Uterus (tissue), 4 donors: ENCODE results near the gene BAD. TPM values are rescaled to one million over a fixed set of nuclear protein-coding genes. Genes with fewer than 3 reads are reported as not detected.
"Not testable (repeated sequence)": the region's sequence is repeated elsewhere in the genome, so short reads cannot be mapped to it uniquely, and the experiment has no call there.

Experiments used
- DNase-seq, 2 donors: peaks; one replicate each; pipeline ENCODE4 v3.0.0-alpha.2; 2019 to 2020
- H3K27ac ChIP-seq, 2 donors: fragments of 200-600 bp; sonication (generic); 1 replicate in 1 of 2; 2 replicates in 1 of 2; pipeline ENCODE4 v1.5.1; 2016 to 2018
- H3K27me3 ChIP-seq, 2 donors: fragments of 200-600 bp; sonication (generic); one replicate each; pipeline ENCODE4 v1.5.1; 2018 to 2019; ENCODE audit warnings: control low read depth in 1 of 2
- H3K36me3 ChIP-seq, 2 donors: fragments of 200-600 bp; sonication (generic); one replicate each; pipeline ENCODE4 v1.5.1; 2019; ENCODE audit warnings: control low read depth in 1 of 2
- H3K4me1 ChIP-seq, 2 donors: fragments of 200-600 bp; sonication (generic); one replicate each; pipeline ENCODE4 v1.5.1; 2018 to 2019; ENCODE audit warnings: control low read depth in 1 of 2
- H3K4me3 ChIP-seq, 2 donors: fragments of 200-600 bp; sonication (generic); 1 replicate in 1 of 2; 2 replicates in 1 of 2; pipeline ENCODE4 v1.5.1; 2018 to 2019; ENCODE audit warnings: mild to moderate bottlenecking in 1 of 2
- H3K9me3 ChIP-seq, 2 donors: fragments of 200-600 bp; sonication (generic); one replicate each; pipeline ENCODE4 v1.5.1; 2019; ENCODE audit warnings: control low read depth in 1 of 2
- CTCF ChIP-seq, 4 experiments: fragments of 200-600 bp in 2 of 4; fragments of 450-650 bp in 2 of 4; sonication (generic) in 2 of 4; IDR thresholded peaks; one replicate each; pipeline ENCODE4 v1.5.1; 2016 to 2019; ENCODE audit warnings: antibody characterized with exemption in 4 of 4, mild to moderate bottlenecking in 2 of 4, moderate library complexity in 1 of 4
- POLR2A ChIP-seq, 2 donors: fragments of 450-650 bp; IDR thresholded peaks; one replicate each; pipeline ENCODE4 v1.6.1; 2016; ENCODE audit warnings: antibody characterized with exemption in 2 of 2, mild to moderate bottlenecking in 1 of 2, moderate library complexity in 1 of 2
- intact Hi-C: fragments of 100-400 bp; cut with DNase I; formaldehyde crosslinking; loops from one replicate; pipeline ENCODE4 v1.15.1; 2023; ENCODE audit warnings: low total_unique reads
- total RNA-seq, 4 donors: library from RNA; depleted of rRNA in 3 of 4; stranded (reverse); fragments of >200 nt in 3 of 4; gene quantifications; one replicate each; pipeline versions ENCODE4 v1.1.0 to v1.2.4, GENCODE V29; 2014 to 2023
- donor health status: DM: yes; HTN: yes; CAD: no.

Gene BAD
- total RNA-seq, 4 donors from 2014 or later: 54.8 to 72.9 (median 62.0) TPM

- Histone ChIP-seq H3K27me3 (no peaks in the 10 kb centered on the region), H3K36me3 (no peaks in the 10 kb centered on the region), H3K9me3 (no peaks in the 10 kb centered on the region), H3K4me3 (peak within 1 kb of the TSS; percentile 52 to 60), H3K4me1 (peaks cover 0 to 17% of the 10 kb centered on the region in 2 donors), H3K27ac (peak within 1 kb of the TSS; percentile 79 to 85)
- intact Hi-C loops: no loop called here
- peak; percentile 81 to 87 for DNase-seq
- TF ChIP-seq CTCF (IDR thresholded peaks at IDR 0.05) (peak; percentile 12 to 46 (median 17)), POLR2A (IDR thresholded peaks at IDR 0.05) (peak in 1 of 2 donors; percentile 52)
Measured at GRCh38 chr11:64246871-64247728, 37.4 kb downstream of the BAD start, which contains the start of gene PPP1R14B. Gene PPP1R14B, minus strand, starts transcription at chr11:64246943. Its CDS starts 270 bp downstream, at chr11:64246673.

- H3K27me3 ChIP-seq, H3K36me3 ChIP-seq, DNase-seq, intact Hi-C loops, H3K9me3 ChIP-seq: not testable (repeated sequence)
- Histone ChIP-seq H3K4me1 (peaks cover 0 to 18% of the 10 kb centered on the region in 2 donors), H3K4me3 (peak overlapping the region; percentile 52 to 60), H3K27ac (peak overlapping the region; percentile 79 to 80)
Measured at GRCh38 chr11:64246621-64246870, 37.9 kb downstream of the BAD start.

GRCh38 chr11:64245797-64246620 is 38.5 kb downstream of the BAD start:
- peak overlapping the region; percentile 52 to 60 for H3K4me3 ChIP-seq
- H3K4me1 ChIP-seq: peaks cover 0 to 17% of the 10 kb centered on the region in 2 donors
- no peaks in the 10 kb centered on the region for H3K9me3 ChIP-seq
- H3K27ac ChIP-seq: peak overlapping the region; percentile 79 to 80
- intact Hi-C loops: no loop called here
- H3K27me3 ChIP-seq: no peaks in the 10 kb centered on the region
- TF ChIP-seq POLR2A (IDR thresholded peaks at IDR 0.05): no peak
- no peak for TF ChIP-seq CTCF (IDR thresholded peaks at IDR 0.05)
- peak; percentile 73 to 75 for DNase-seq
- H3K36me3 ChIP-seq: no peaks in the 10 kb centered on the region

- Histone ChIP-seq H3K27me3 (no peaks in the 10 kb centered on the region), H3K36me3 (no peaks in the 10 kb centered on the region), H3K4me1 (peaks cover 0 to 14% of the 10 kb centered on the region in 2 donors), H3K27ac (peak overlapping the region; percentile 79 to 80), H3K4me3 (peak overlapping the region; percentile 52 to 60), H3K9me3 (no peaks in the 10 kb centered on the region)
- intact Hi-C loops: no loop called here
- DNase-seq: peak in 1 of 2 donors; percentile 60
- TF ChIP-seq CTCF (IDR thresholded peaks at IDR 0.05) (no peak), POLR2A (IDR thresholded peaks at IDR 0.05) (no peak)
Measured at GRCh38 chr11:64245401-64245796, 39.1 kb downstream of the BAD start.

- DNase-seq: no peak
- peaks cover 0 to 14% of the 10 kb centered on the region in 2 donors for H3K4me1 ChIP-seq
- H3K27ac ChIP-seq: peak overlapping the region; percentile 79 to 80
- intact Hi-C loops: no loop called here
- H3K27me3 ChIP-seq: no peaks in the 10 kb centered on the region
- peak overlapping the region in 1 of 2 donors; percentile 60 for H3K4me3 ChIP-seq
- H3K9me3 ChIP-seq: no peaks in the 10 kb centered on the region
- no peak for TF ChIP-seq CTCF (IDR thresholded peaks at IDR 0.05)
- H3K36me3 ChIP-seq: no peaks in the 10 kb centered on the region
Measured at GRCh38 chr11:64244966-64245365, 39.5 kb downstream of the BAD start.
